Hematopoietic multipotent progenitor cell treated with erythropoietin and hydrocortisone succinate and interleukin-3 and kit ligand, for 6 days (in vitro differentiated cells): ENCODE measurements around the gene LRBA.
"Not testable (repeated sequence)": the region's sequence is repeated elsewhere in the genome, so short reads cannot be mapped to it uniquely, and the experiment has no call there.

Experiments
- DNase-seq: peaks from one replicate; pipeline ENCODE4 v3.0.0-alpha.2; 2015

Gene LRBA, protein sequence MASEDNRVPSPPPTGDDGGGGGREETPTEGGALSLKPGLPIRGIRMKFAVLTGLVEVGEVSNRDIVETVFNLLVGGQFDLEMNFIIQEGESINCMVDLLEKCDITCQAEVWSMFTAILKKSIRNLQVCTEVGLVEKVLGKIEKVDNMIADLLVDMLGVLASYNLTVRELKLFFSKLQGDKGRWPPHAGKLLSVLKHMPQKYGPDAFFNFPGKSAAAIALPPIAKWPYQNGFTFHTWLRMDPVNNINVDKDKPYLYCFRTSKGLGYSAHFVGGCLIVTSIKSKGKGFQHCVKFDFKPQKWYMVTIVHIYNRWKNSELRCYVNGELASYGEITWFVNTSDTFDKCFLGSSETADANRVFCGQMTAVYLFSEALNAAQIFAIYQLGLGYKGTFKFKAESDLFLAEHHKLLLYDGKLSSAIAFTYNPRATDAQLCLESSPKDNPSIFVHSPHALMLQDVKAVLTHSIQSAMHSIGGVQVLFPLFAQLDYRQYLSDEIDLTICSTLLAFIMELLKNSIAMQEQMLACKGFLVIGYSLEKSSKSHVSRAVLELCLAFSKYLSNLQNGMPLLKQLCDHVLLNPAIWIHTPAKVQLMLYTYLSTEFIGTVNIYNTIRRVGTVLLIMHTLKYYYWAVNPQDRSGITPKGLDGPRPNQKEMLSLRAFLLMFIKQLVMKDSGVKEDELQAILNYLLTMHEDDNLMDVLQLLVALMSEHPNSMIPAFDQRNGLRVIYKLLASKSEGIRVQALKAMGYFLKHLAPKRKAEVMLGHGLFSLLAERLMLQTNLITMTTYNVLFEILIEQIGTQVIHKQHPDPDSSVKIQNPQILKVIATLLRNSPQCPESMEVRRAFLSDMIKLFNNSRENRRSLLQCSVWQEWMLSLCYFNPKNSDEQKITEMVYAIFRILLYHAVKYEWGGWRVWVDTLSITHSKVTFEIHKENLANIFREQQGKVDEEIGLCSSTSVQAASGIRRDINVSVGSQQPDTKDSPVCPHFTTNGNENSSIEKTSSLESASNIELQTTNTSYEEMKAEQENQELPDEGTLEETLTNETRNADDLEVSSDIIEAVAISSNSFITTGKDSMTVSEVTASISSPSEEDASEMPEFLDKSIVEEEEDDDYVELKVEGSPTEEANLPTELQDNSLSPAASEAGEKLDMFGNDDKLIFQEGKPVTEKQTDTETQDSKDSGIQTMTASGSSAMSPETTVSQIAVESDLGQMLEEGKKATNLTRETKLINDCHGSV (N-terminal part only)

DNA sequence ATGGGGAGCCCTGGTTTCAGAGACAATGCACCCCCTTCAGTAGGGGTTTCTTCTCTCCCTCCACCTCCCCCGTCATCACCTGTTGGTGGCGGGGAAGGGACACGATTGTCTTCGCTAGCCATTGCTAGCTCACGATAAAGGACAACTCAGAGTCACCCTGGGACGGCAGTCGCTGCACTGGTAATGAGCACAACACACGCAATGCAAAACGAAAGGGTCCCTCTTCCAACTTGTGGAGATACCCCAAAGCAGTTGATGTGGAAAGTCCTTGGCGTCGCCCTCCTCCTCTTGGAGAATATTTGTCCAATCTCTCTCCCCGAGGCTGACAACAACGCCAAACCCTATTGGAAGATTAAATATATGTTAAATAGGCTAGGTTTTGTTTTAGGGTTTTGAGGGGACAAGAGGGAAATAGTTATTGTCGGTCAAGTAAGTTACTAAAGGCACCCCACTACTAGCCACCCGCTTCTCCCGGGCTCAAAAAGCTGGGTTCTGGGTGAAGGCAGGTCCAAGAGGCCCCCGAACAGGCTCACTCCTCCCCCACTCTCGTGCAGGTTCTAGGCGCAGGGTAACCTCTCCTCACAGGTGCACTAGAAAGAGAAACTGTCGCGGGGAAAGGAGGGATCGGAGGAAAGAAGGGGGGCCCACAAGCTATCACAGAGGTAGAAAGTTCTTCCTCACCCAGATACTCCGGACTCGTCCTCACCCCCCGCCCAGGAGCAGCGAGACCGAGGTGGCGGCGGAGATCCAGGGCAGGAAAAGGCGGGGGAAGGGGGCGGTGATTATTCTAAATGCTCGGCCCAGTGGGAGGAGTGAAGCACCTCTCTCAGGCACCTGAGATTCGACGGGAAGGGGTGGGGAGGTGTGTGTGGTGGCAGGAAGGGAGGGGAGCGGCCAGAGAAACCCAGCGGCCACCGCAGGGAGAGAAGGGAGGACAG is at the start of gene LRBA:
Gene LRBA, minus strand, starts transcription at position 764 of the 938 bp plus-strand sequence. Its CDS starts 642 bp downstream, at position 122.
- DNase-seq = peak; percentile 95

DNA sequence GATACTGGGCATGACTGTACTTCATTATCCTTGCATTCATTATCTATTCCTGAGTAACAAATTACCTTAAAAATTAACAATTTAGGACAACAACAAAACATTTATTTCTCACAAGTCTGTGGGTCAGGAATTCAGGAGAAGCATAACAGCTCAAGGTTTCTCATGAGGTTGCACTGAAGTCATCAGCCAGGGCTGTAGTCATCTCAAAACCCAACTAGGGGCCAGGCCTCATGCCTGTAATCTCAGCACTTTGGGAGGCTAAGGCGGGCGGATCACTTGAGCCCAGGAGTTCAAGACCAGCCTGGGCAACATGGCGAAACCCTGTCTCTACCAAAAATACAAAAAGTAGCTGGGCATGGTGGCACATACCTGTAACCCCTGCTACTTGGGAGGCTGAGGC is 48.1 kb upstream of the LRBA start:
- not testable (repeated sequence) for DNase-seq

DNA sequence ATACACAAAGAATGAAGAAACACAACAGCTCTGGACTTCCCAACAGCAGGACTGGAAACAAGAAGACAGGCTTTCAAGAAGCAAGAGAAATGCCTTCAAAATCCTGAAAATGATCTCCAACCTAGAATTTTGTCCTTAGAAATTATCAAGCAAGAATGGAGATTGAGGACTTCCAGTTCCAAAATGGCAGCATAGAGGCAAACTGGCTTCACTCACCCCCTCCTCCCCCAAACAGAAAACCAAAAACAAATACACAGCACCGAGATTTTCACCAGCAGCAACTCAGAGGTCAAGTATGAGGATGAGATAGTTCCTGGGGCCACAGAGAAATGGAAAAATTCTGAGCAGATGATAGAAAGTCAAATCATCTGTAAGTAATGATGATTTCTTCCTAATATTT is 40.5 kb upstream of the LRBA start:
- DNase-seq = no peak

DNA sequence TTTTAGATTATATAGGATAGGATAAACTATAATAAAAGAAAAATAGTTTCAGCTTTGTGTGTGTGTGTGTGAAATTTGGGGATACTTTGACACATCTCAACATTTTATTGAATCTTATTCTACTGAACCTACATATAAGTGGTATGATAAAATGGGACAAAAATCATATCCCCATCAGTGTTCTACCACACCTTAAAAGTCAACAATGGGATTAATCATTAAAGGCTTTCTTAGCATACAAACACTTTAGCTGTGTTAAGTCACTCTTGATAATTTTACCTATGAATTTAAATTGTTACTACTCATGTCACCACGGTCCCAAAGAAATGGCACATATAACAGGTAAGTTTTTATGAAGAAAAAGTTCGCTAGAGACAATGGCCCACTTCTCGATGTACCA is 37.7 kb upstream of the LRBA start:
- no peak for DNase-seq

DNA sequence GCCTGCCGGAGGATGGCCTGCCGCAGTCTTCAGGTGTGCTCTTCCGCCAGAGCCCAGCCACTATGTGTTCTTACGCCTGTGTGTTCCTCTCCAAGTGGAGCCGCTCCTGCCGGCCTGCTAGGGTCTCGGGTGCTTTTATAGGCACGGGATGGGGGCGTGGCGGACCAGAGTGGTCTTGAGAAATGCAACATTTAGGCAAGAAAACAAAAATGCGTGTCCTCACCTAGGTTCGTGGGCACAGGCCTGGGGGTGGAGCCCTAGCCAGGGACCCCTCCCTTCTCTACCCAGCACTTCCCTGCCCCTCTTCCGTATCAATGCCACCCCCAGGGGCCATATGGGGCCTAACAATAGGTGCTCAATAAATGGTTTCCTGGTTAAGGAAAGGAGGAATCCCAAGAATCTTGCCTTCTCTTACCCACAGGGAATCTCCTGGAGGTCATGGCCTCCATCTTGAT is 34.4 kb upstream of the LRBA start:
- DNase-seq = no peak

DNA sequence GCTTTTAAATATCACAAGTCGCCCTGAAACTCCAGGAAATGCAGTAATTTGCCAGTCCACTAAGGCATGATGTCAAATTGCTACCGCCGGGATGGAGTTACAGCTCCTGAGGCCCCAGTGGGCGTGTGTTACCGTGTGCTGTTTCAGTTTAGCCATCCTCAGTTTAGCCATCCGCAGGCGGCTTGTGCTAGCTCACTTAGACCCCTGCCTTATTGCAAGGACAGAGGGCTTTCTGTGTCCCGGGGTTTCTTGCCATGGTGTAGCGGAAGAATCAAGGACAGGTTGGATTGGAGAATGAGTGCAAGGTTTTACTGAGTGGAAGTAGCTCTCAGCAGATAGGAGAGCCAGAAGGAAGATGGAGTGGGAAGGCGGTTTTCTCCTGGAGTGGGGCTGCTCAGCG is 33.8 kb upstream of the LRBA start:
- no peak for DNase-seq

DNA sequence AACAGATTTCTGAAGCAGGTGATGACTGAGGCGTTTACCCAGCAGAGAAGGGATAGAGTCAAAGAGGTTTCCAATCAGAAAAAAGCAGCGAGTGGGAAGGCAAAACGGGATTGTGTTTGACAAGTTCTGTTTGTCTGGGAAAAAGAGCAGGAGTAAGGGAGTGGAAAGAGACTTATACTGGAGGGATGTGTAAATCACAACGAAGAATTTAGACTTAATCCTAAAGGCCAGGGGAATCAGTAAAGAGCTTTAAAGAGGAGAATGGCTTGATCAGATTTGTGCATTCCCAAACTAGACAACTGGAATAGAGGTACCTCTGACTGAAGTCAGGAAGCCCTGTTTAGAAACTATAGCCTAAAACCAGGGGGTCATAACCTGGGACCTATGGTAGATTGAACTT is 31.5 kb upstream of the LRBA start:
- no peak for DNase-seq

DNA sequence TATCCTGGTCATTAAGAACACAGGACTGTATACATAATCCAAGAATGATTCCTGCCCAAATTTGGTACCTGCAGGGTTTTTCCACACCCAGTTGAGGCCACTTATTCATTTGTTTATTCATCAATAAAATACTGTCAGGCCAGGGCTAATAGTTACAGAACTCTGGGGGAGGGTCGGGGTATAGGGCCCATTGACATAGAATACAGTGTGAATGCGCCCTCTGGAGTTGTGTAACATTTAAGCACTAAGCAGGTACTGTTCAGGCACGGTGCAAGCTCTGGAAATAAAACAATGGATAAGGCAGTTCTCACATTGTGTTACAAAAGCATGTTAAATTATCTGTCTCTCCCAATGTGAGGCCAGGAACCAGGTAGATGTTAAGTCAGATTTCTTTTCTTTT is 30.8 kb upstream of the LRBA start:
- peak; percentile 46 for DNase-seq

DNA sequence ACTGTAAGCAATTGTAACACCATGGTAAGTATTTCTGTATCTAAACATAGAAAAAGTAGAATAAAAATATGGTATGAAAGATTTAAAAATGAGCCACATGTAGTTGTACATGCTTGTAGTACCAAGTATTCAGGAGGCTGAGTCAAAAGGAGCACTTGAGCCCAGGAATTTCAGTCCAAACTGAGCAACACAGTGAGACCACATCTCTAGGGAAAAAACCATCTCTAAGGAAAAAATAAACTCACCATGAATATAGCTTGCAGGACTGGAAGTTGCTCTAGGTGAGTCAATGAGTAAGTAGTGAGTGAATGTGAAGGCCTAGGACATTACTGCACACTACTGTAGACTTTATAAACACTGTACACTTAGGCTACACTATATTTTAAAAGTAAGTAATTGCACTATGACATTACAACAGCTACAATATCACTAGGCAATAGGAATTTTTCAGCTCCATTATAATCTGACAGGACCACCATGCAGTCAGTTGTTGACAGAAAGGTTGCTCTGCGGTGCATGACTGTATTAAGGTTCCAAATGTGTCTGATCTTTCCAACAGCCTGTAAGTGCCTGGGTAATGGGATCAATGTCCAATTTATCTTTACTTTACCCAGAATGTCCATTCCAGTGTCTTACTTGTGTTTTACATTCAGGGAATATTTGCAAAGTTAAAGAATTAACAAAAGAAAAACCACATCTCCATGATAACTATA is 28.9 kb upstream of the LRBA start:
- DNase-seq = no peak

DNA sequence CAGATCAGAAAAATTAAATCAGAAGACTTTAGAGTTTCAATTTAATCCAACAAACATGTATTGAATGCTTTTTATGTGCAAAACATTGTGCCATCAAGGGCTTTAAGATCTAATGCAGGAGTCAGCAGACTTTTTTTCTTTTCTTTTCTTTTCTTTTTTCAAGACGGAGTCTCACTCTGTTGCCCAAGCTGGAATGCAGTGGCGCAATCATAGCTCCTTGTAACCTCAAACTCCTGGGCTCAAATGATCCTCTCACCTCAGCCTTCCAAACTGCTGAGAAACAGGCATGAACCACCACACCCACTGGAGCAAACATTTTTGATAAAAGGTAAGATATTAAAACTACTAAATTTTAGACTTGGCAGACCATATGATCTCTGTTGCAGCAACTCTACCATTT is 24.6 kb upstream of the LRBA start:
- no peak for DNase-seq

DNA sequence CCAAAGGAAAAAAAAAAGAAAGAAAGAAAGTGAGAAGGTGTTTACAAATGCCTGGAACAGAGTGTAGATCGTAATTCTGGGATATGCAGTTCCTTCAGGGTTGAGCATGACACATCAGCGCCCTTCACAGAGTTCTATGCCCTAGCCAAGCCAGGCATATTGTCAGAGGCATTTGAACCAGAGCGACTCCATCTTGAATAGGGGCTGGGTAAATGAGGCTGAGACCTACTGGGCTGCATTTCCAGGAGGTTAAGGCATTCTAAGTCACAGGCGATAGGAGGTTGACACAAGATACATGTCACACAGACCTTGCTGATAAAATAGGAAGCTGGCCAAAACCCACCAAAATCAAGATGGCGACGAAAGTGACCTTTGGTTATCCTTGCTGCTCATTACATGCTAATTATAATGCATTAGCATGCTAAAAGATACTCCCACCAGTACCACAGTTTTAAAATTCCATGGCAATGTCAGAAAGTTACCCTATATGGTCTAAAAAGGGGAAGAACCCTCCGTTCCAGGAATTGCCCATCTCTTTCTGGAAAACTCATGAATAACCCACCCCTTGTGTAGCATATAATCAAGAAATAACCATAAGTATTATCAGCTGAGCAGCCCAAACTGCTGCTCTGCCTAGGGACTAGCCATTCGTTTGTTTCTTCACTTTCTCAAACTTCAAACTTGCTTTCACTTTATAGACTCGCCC is 23.5 kb upstream of the LRBA start:
- DNase-seq = no peak

DNA sequence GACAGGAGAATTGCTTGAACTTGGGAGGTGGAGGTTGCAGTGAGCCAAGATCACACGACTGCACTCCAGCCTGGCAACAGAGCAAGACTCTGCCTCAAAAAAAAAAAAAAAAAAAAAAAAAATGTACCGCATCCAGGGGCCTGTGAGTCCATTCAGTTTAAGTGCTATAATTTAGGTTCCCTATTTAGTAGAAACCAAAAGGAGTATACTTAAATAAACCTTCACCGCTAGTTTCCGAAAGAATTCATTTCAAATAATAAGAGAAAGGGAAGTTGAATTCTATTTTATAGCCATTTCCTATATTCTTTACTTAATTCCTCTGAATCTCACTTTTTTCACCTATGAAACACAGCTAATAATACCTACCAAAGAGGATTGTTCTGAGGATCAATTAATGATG is 20.8 kb upstream of the LRBA start:
- no peak for DNase-seq

DNA sequence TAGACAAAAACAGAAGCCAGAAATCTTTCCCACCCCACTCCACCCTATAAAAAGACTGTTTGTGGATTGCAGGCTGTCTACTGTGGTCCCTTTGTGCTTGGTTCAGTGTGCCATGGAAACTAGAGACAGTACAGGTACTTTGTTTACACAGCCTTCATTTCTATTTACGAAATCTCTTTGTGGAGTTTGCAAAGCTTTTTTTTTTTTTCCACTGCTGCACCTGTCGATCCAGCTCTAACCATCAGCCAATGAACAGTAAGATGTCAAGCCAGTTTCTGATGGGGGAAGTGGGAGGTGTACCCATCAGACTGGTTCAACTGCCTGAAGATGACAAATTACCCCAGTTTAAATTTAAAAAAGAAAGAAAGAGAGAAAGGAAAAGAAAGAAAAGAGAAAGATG is 20.2 kb upstream of the LRBA start:
- DNase-seq = no peak

DNA sequence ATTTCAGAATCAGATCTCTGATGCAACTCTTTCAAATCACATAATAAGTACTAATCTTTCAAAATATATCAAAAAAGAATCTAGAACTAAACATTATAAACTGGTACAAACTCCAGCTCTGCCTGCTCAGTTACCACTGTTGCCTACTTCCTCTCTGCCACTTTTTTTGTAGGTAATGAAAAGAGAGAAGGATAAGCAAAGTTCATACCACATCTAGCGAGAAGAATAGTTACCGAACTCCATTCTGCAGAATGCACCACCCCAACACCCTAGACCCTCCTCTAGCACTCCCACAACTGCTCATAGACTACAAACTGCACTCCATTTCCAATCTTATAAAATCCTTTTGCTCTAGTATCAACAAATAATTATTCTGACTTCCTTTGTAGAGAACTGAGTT is 19.7 kb upstream of the LRBA start:
- no peak for DNase-seq

DNA sequence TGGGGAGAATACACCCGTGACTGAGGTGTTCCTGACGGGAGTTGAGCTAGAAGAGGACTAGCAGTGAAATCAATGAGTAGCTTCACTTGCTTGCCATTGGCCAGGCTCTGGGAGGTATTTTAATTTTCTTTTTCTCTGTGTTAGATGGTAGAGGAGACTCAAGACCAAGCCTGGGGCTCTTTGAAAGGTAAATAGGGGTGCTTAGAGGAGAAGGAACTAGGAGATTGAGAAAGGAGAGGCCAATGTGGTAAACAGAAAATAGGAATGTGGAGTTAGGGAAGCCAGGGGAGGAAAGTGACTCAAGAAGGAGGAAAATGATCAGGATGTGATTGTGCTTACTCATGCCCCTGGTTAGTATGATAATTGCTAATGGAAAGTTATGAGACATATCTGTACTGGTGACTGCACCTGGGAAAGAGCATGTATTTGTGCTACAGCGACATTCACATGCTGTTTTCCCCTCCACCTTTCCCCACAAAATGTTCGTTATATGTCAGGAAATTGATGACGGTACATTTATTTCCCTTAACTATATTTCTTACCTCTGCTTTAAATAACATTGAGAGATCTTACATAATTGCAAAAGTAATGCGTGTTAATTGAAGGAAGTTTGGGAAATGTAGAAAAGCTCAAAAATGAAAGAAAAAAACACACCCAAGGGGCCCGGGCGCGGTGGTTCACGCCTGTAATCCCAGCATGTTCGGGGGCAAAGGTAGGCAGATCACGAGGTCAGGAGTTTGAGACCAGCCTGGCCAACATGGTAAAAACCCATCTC is 16.9 kb upstream of the LRBA start:
- DNase-seq = peak; percentile 73

DNA sequence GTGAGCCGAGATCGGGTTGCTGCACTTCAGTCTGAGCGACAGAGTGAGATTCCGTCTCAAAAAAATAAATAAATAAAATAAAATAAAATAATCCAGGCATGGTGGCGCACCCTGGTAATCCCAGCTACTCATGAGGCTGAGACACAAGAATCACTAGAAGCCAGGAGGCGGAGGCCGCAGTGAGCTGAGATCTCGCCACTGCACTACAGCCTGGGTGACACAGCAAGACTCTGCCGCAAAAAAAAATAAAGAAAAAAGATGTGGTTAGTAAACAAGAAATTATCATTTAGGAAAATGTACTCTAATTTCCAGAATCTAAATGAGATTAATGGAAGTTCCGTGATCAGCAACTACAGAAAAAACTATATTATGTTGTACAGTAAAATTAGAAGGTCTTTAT is 14.5 kb upstream of the LRBA start:
- peak; percentile 68 for DNase-seq

DNA sequence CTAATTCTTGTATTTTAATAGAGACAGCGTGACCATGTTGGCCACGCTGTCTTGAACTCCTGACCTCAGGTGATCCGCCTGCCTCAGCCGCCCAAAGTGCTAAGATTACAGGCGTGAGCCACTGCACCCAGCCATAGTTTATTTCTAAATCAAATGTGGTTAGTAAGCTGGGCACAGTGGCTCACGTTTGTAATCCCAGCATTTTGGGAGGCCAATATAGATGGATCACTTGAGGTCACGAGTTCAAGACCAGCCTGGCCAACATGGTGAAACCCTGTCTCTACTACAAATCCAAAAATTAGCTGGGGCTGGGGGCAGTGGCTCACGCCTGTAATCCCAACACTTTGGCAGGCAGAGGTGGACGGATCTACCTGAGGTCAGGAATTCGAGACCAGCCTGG is 13.9 kb upstream of the LRBA start:
- DNase-seq = not testable (repeated sequence)

DNA sequence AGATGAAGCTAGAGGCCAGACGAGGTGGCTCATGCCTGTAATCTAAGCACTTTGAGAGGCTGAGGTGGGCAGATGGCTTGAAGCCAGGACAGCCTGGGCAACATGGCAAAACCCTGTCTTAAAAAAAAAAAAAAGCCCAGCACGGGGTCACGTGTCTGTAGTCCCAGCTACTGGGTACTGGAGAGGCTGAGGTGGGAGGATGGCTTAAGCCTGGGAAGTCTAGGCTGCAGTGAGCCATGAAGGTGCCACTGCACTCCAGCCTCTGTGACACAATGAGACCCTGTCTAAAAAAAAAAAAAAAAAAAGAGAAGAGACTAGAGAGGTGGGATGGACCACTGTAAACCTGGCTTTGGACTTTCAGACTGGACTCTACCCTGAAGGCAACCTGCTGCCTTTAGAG is 10.7 kb upstream of the LRBA start:
- no peak for DNase-seq

DNA sequence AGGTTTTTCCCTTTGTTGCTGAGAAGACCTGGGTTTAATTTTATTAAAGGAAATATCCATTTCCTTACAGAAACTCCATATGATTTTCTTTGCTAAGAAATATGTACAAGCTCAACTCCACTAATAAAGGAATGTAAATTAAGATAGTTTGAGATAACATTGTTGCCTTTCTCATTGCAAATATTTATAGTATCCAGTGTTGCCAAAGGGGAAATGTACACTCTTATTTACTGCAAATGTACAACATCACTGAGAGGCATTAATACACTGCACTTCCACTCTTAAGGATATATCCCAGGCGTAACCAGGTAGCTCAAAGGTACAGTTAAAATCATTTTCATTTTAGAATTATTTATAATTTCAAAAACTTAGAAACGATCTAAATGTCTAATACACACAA is 7.5 kb upstream of the LRBA start:
- no peak for DNase-seq
